Measurements from ENCODE around the gene CKAP5. TPM values are rescaled to one million over a fixed set of nuclear protein-coding genes. Genes with fewer than 3 reads are reported as not detected.
A peak's percentile ranks its signal among the peaks of the same experiment; 100 is the strongest.

CKAP5 gene
- total RNA-seq, 1 experiment from 2014 or later, result 190 TPM

DNA sequence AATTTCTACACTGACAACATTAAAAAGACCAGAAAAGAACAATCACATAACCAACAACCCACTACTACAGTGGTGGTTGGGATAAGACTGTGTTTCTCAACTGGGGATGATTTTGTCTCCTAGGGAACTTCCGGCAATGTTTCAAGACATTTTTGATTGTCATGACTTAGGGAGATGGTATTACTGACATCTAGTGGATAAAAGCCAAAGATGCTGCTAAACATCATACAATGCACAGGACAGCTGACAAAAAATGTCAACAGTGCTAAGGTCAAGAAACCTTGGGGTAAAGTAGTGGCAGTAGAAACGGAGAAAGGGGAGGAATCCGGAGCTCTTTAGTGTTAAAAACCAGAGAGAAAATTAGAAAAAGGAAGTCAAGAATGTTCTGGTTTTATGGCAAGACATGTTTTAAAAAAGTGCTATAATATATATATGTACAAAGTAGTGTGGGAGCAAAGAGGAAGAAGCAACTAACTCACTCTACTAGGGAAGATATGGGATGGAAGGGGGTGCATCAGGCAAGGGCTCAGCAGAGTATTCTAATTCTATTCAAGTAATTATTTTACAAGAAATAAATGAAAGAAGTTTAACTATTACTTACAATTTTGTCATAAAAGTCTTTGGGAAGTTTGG, 37.2 kb downstream of the CKAP5 start:
- no peak overlapping the region for H3T11ph ChIP-seq (ENCODE audit: low read length)
- no peaks in the 10 kb centered on the region for H3K23me2 ChIP-seq (ENCODE audit: insufficient read length, low read depth, low read length, poor library complexity, severe bottlenecking)
- H3K4ac ChIP-seq (ENCODE audit: low read depth, low read length), result no peak overlapping the region
- no peak overlapping the region for H2AFZ ChIP-seq (ENCODE audit: low read length)
- no peak overlapping the region for H2BK5ac ChIP-seq (ENCODE audit: insufficient read length, low read length)
- H3K56ac ChIP-seq (ENCODE audit: insufficient read length, low read depth, low read length), result no peak overlapping the region
- H4K8ac ChIP-seq (replicated peaks; ENCODE audit: insufficient read length, low read depth, low read length), result no peak overlapping the region
- Mint-ChIP-seq H3K36me3 (ENCODE audit: insufficient read depth in 1 of 3, low read depth in 3 of 3) (peaks cover 20 to 65% (median 59%) of the 10 kb centered on the region in 3 experiments; a peak in 5 of 7 replicates), H3K9me3 (no peaks in the 10 kb centered on the region), H3K4me1 (no peaks in the 10 kb centered on the region), H3K27ac (no peak overlapping the region), H3K27me3 (ENCODE audit: low read depth) (no peaks in the 10 kb centered on the region), H3K4me3 (no peak overlapping the region)
- no peak overlapping the region for H4K91ac ChIP-seq (ENCODE audit: insufficient read length, low read depth, low read length)
- H3K4me2 ChIP-seq (ENCODE audit: insufficient read depth, insufficient read length, low read length), result no peak overlapping the region
- no peak for DNase-seq
- no peak overlapping the region for H4K5ac ChIP-seq (ENCODE audit: insufficient read length, low read depth, low read length)
- WGBS (ENCODE audit: extremely low coverage, insufficient read length, low lambda C conversion rate), result no CpG with 5 or more reads among the region's 3 CpGs
- H3K27ac ChIP-seq (ENCODE audit: insufficient read length, low read depth, low read length), result no peak overlapping the region
- no peaks in the 10 kb centered on the region for H4K20me1 ChIP-seq (ENCODE audit: control insufficient read depth, insufficient read depth, insufficient read length)
- no peaks in the 10 kb centered on the region for H3K4me1 ChIP-seq (ENCODE audit: insufficient read depth, low read length)
- no peaks in the 10 kb centered on the region; the same call in 1 of the 2 replicates for H3K79me2 ChIP-seq (ENCODE audit: insufficient read depth, low read length)
- H3K23ac ChIP-seq (ENCODE audit: insufficient read length, low read depth, low read length), result no peak overlapping the region
- H3K9me3 ChIP-seq (ENCODE audit: control insufficient read depth, low read depth, low read length), result no peaks in the 10 kb centered on the region
- H2BK20ac ChIP-seq (ENCODE audit: low read depth, low read length, poor library complexity, severe bottlenecking), result no peak overlapping the region
- H2BK120ac ChIP-seq (ENCODE audit: low read depth, low read length, poor library complexity, severe bottlenecking), result no peak overlapping the region
- H2BK12ac ChIP-seq (ENCODE audit: insufficient read length, low read depth, low read length), result no peak overlapping the region
- TF ChIP-seq, protein P1, sequence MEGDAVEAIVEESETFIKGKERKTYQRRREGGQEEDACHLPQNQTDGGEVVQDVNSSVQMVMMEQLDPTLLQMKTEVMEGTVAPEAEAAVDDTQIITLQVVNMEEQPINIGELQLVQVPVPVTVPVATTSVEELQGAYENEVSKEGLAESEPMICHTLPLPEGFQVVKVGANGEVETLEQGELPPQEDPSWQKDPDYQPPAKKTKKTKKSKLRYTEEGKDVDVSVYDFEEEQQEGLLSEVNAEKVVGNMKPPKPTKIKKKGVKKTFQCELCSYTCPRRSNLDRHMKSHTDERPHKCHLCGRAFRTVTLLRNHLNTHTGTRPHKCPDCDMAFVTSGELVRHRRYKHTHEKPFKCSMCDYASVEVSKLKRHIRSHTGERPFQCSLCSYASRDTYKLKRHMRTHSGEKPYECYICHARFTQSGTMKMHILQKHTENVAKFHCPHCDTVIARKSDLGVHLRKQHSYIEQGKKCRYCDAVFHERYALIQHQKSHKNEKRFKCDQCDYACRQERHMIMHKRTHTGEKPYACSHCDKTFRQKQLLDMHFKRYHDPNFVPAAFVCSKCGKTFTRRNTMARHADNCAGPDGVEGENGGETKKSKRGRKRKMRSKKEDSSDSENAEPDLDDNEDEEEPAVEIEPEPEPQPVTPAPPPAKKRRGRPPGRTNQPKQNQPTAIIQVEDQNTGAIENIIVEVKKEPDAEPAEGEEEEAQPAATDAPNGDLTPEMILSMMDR (conservative IDR thresholded peaks at IDR 0.05), result peak; percentile 47; the same call in 2 of the 3 replicates
- no peaks in the 10 kb centered on the region for H3K79me1 ChIP-seq (ENCODE audit: insufficient read depth, low read depth, low read length, poor library complexity, severe bottlenecking)
- no peak overlapping the region for H3K18ac ChIP-seq (ENCODE audit: insufficient read length, low read depth, low read length)
- H2BK15ac ChIP-seq (ENCODE audit: low read depth, low read length), result no peak overlapping the region
- H3K27me3 ChIP-seq (ENCODE audit: insufficient read depth, low read length), result no peaks in the 10 kb centered on the region
- H2AK5ac ChIP-seq (ENCODE audit: insufficient read length, low read length), result no peak overlapping the region
- no peak overlapping the region for H3K14ac ChIP-seq (ENCODE audit: insufficient read depth, low read length)
- no peak overlapping the region for H3K9ac ChIP-seq (ENCODE audit: extremely low read depth, insufficient read length, low read length)
